ENCODE measurements around the gene TRIM56.
A peak's percentile ranks its signal among the peaks of the same experiment; 100 is the strongest.

The TRIM56 gene

DNA sequence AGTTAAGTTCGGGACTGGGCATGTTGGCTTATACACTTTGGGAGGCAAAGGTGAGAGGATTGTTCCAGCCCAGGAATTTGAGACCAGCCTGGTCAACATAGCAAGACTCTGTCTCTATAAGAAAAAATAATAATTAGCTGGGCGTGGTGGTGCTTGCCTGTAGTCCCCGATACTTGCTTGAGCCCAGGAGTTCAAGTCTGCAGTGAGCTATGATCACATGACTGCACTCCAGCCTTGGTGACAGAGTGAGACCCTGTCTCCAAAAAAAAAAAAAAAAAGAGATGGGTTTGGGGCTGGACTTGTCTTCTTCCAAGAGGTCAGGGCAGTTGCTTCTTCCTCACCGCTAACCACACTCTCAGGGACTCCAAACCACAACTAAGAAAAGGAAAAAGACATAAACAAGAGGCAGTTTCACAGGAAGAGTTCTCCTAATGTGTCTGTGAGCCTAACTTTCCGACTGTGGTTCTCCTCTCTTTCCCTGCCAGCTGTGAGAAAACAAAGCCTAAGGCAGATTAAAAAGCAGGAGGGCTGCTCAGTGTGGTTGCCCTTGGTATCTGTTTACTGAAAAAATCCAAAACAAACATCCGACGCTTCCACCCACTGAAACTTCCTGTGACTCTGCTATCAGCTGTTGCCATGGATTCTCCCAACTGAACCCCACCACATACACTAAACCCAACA lies 39.2 kb downstream of the TRIM56 start:
- Histone ChIP-seq H2BK12ac (ENCODE audit: low read length in 2 of 2) (peak overlapping the region; percentile 30 to 99), H2BK120ac (ENCODE audit: low read depth, low read length) (peak overlapping the region; percentile 65), H3K27ac (ENCODE audit: low read length, poor library complexity, severe bottlenecking) (peak overlapping the region; percentile 80), H3K23ac (ENCODE audit: low read length in 2 of 2) (no peak overlapping the region), H3K18ac (ENCODE audit: low read depth in 1 of 2, low read length in 2 of 2) (peak overlapping the region; percentile 17 to 100), H3K27me3 (ENCODE audit: control insufficient read depth in 1 of 2, insufficient read depth in 1 of 2, low read length in 2 of 2) (no peaks in the 10 kb centered on the region), H3K9me3 (ENCODE audit: control insufficient read depth, low read length) (no peaks in the 10 kb centered on the region), H3K4ac (ENCODE audit: low read depth in 1 of 2, low read length in 2 of 2) (peak overlapping the region; percentile 16 to 82), H3K4me3 (ENCODE audit: insufficient read depth in 1 of 2, low read depth in 1 of 2, low read length in 2 of 2) (no peak overlapping the region), H3K14ac (ENCODE audit: low read length in 2 of 2) (peak overlapping the region in 1 of 2 experiments; percentile 87), H3K79me1 (replicated peaks; ENCODE audit: low read length, poor library complexity, severe bottlenecking) (no peaks in the 10 kb centered on the region), H2BK5ac (ENCODE audit: low read depth, low read length, poor library complexity, severe bottlenecking) (peak overlapping the region; percentile 53), H2AK5ac (ENCODE audit: low read length, severe bottlenecking) (no peak overlapping the region), H4K8ac (ENCODE audit: low read length) (peak overlapping the region; percentile 47), H3K4me2 (ENCODE audit: low read length, poor library complexity, severe bottlenecking) (no peak overlapping the region), H4K91ac (ENCODE audit: low read length) (peak overlapping the region; percentile 47), H3K9ac (ENCODE audit: low read length) (peak overlapping the region; percentile 89), H2AFZ (ENCODE audit: low read depth, low read length) (no peak overlapping the region), H3K4me1 (ENCODE audit: control insufficient read depth, insufficient read depth, low read depth, low read length) (peaks cover 42% of the 10 kb centered on the region), H2BK15ac (ENCODE audit: low read depth, poor library complexity, severe bottlenecking) (peak overlapping the region; percentile 1), H3K36me3 (ENCODE audit: control insufficient read depth in 1 of 2, insufficient read depth in 2 of 2, low read depth in 1 of 2, low read length in 2 of 2) (peaks cover 6 to 7% of the 10 kb centered on the region in 2 experiments)
- DNase-seq = peak; percentile 100
- WGBS = 15% methylated on average over 5 of the region's 7 CpGs

- 76% methylated on average over 15 of the region's 15 CpGs for WGBS
Observed at GRCh38 chr7:101125989-101126650, 40.8 kb downstream of the TRIM56 start.

GRCh38 chr7:101126651-101127459 lies 41.6 kb downstream of the TRIM56 start, which contains the start of gene SERPINE1:
TSS of gene SERPINE1 (plus strand) at chr7:101127104. CDS start at chr7:101128394, 1,290 bp downstream.
- no peaks in the 10 kb centered on the region for H3K27me3 ChIP-seq (ENCODE audit: control insufficient read depth in 1 of 2, insufficient read depth in 1 of 2, low read length in 2 of 2)
- H3K36me3 ChIP-seq (ENCODE audit: control insufficient read depth in 1 of 2, insufficient read depth in 2 of 2, low read depth in 1 of 2, low read length in 2 of 2) = peaks cover 20 to 23% of the 10 kb centered on the region in 2 experiments
- peak within 1 kb of the TSS; percentile 88 for H3K27ac ChIP-seq (ENCODE audit: low read length, poor library complexity, severe bottlenecking)
- peak within 1 kb of the TSS; percentile 97 for H2AK5ac ChIP-seq (ENCODE audit: low read length, severe bottlenecking)
- H3K9me3 ChIP-seq (ENCODE audit: control insufficient read depth, low read length) = no peaks in the 10 kb centered on the region
- peak within 1 kb of the TSS in 1 of 2 experiments; percentile 9 for H3K23ac ChIP-seq (ENCODE audit: low read length in 2 of 2)
- H2AFZ ChIP-seq (ENCODE audit: low read depth, low read length) = peak within 1 kb of the TSS; percentile 47
- H2BK5ac ChIP-seq (ENCODE audit: low read depth, low read length, poor library complexity, severe bottlenecking) = peak within 1 kb of the TSS; percentile 66
- H3K9ac ChIP-seq (ENCODE audit: low read length) = peak within 1 kb of the TSS; percentile 92
- peak within 1 kb of the TSS; percentile 75 for H3K4me2 ChIP-seq (ENCODE audit: low read length, poor library complexity, severe bottlenecking)
- peak within 1 kb of the TSS; percentile 69 for H2BK120ac ChIP-seq (ENCODE audit: low read depth, low read length)
- H3K79me1 ChIP-seq (replicated peaks; ENCODE audit: low read length, poor library complexity, severe bottlenecking) = peaks cover 3% of the 10 kb centered on the region
- peak within 1 kb of the TSS; percentile 83 to 100 for H3K18ac ChIP-seq (ENCODE audit: low read depth in 1 of 2, low read length in 2 of 2)
- WGBS = 7% methylated on average over 20 of the region's 22 CpGs
- peak within 1 kb of the TSS; percentile 77 for H4K91ac ChIP-seq (ENCODE audit: low read length)
- H3K14ac ChIP-seq (ENCODE audit: low read length in 2 of 2) = peak within 1 kb of the TSS in 1 of 2 experiments; percentile 74
- H2BK15ac ChIP-seq (ENCODE audit: low read depth, poor library complexity, severe bottlenecking) = peak within 1 kb of the TSS; percentile 93
- H2BK12ac ChIP-seq (ENCODE audit: low read length in 2 of 2) = peak within 1 kb of the TSS; percentile 100
- peak within 1 kb of the TSS; percentile 61 to 100 for H3K4ac ChIP-seq (ENCODE audit: low read depth in 1 of 2, low read length in 2 of 2)
- H4K8ac ChIP-seq (ENCODE audit: low read length) = peak within 1 kb of the TSS; percentile 59
- peak within 1 kb of the TSS; percentile 62 to 86 for H3K4me3 ChIP-seq (ENCODE audit: insufficient read depth in 1 of 2, low read depth in 1 of 2, low read length in 2 of 2)
- H3K4me1 ChIP-seq (ENCODE audit: control insufficient read depth, insufficient read depth, low read depth, low read length) = peaks cover 40% of the 10 kb centered on the region
- DNase-seq = peak; percentile 100

More at GRCh38 chr7:101125989-101126650, 40.8 kb downstream of the TRIM56 start:
- Histone ChIP-seq H3K27ac (ENCODE audit: low read length, poor library complexity, severe bottlenecking) (peak overlapping the region; percentile 88), H3K18ac (ENCODE audit: low read depth in 1 of 2, low read length in 2 of 2) (peak overlapping the region; percentile 55 to 100), H3K4me3 (ENCODE audit: insufficient read depth in 1 of 2, low read depth in 1 of 2, low read length in 2 of 2) (peak overlapping the region in 1 of 2 experiments; percentile 86), H2BK5ac (ENCODE audit: low read depth, low read length, poor library complexity, severe bottlenecking) (peak overlapping the region; percentile 66), H4K91ac (ENCODE audit: low read length) (peak overlapping the region; percentile 77), H4K8ac (ENCODE audit: low read length) (peak overlapping the region; percentile 54), H2BK120ac (ENCODE audit: low read depth, low read length) (peak overlapping the region; percentile 69), H3K14ac (ENCODE audit: low read length in 2 of 2) (peak overlapping the region in 1 of 2 experiments; percentile 51), H3K9ac (ENCODE audit: low read length) (peak overlapping the region; percentile 92), H2BK12ac (ENCODE audit: low read length in 2 of 2) (peak overlapping the region; percentile 100), H2BK15ac (ENCODE audit: low read depth, poor library complexity, severe bottlenecking) (peak overlapping the region; percentile 93), H3K4me2 (ENCODE audit: low read length, poor library complexity, severe bottlenecking) (no peak overlapping the region), H3K23ac (ENCODE audit: low read length in 2 of 2) (peak overlapping the region in 1 of 2 experiments; percentile 9), H2AFZ (ENCODE audit: low read depth, low read length) (no peak overlapping the region), H3K27me3 (ENCODE audit: control insufficient read depth in 1 of 2, insufficient read depth in 1 of 2, low read length in 2 of 2) (no peaks in the 10 kb centered on the region), H3K4me1 (ENCODE audit: control insufficient read depth, insufficient read depth, low read depth, low read length) (peaks cover 41% of the 10 kb centered on the region), H3K36me3 (ENCODE audit: control insufficient read depth in 1 of 2, insufficient read depth in 2 of 2, low read depth in 1 of 2, low read length in 2 of 2) (peaks cover 16 to 17% of the 10 kb centered on the region in 2 experiments), H2AK5ac (ENCODE audit: low read length, severe bottlenecking) (peak overlapping the region; percentile 97), H3K79me1 (replicated peaks; ENCODE audit: low read length, poor library complexity, severe bottlenecking) (peaks cover 3% of the 10 kb centered on the region), H3K4ac (ENCODE audit: low read depth in 1 of 2, low read length in 2 of 2) (peak overlapping the region; percentile 61 to 100), H3K9me3 (ENCODE audit: control insufficient read depth, low read length) (no peaks in the 10 kb centered on the region)
- DNase-seq = no peak
